Activated CD4-positive, alpha-beta T cell treated with anti-CD3 and anti-CD28 coated beads, Interleukin-2, amount 50 U/mL, for 4 hours (primary cell): ENCODE data around the gene DYNC2I2.

Experiments used
- DNase-seq, 2 experiments: peaks; one replicate each; pipeline ENCODE4 v3.0.0-alpha.2; 2020

DYNC2I2 gene

DNA sequence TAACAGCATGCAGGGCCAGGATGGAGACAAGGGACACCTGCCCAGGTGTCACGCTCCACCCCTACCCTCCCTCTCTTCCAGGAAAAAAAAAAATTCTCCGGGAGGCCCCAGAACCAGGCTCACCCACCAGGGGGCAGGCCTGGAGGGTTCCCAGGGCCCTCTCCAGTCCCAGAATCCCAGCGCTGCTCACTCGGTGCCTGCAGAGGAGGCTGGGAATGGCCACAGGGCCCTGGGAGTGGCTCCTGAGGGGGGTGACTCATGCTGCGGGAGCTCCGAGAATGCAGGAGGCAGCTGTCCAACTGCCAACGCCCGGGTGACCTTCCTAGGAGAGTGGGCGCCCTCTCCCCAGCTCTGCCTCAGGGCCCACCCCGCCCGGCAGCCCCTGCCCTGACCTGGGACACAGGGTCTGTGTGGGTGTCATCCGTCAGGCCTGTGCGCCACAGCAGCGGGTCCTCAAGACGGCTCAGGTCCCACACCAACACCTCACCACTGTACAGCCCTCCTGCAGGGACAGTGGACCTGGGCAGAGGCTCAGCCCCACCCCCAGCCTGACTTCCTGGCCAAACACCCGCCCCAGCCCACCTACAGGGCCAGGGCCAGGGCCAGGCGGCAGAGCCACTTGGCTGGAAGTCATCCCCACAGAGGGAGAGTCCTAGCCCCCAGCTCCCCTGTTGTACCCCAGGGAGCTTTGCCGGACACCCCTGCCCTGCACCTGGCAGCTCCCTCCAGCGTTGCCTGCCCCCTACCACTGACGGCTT lies 21.2 kb downstream of the DYNC2I2 start:
- no peak for DNase-seq

- no peak for DNase-seq
Observed at GRCh38 chr9:128634651-128635262, 21.9 kb downstream of the DYNC2I2 start.

- no peak for DNase-seq
Observed at GRCh38 chr9:128634111-128634510, 22.5 kb downstream of the DYNC2I2 start.

- DNase-seq, result no peak
Observed at GRCh38 chr9:128633601-128634000, 23.0 kb downstream of the DYNC2I2 start.

GRCh38 chr9:128633057-128633456 lies 23.6 kb downstream of the DYNC2I2 start:
- DNase-seq, result no peak

GRCh38 chr9:128632486-128632885 lies 24.2 kb downstream of the DYNC2I2 start:
- no peak for DNase-seq

GRCh38 chr9:128632066-128632465 lies 24.6 kb downstream of the DYNC2I2 start:
- DNase-seq, result no peak

DNA sequence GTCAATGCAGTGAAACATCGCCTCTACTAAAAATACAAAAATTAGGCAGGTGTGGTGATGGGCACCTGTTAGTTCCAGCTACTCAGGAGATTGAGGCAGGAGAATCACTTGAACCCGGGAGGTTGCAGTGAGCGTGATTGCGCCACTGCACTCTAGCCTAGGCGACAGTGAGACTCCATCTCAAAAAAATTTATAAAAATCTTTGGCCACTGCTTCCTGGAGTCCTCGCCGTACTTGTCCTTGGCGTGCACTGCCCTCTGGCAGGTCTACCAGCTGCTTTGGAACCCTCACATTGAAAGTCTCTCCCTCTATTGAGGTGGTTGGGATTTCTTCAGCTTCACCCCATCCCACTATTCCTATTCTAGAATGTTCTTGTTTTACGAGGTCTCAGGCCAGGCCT lies 25.0 kb downstream of the DYNC2I2 start:
- DNase-seq, result no peak

DNA sequence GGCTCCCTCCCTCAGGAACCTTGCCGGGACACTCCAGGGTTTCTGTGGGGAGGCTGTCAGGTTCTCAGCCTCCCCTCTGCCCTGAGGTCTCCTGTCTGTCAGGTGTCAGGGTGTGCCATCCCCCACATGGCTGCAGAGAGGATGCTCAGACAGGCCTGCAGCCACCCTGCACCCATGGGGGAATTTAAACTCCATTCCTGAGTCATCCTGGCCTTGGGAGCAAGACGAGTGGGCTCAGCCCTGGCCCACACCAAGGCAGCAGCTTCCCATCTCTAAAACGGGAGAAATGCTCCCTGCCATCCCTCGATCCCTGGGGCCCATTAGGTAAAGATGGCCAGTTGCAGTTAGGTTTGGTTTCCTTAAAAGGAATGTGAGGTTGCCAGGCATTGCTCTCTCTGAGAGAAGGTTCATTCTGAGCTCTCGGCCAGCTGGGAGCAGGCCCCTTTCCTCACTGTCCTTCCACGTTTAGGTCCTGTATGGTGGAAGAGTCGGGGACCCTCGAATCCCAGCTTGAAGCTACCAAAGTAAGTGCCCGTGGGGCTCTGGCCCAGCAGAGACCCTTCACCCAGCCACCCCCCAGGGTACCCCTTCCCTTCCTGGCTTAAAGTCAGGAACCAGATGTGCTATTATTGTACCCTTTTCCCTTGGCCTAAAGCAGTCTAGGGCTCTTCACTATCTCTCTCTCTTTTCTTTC lies 26.6 kb downstream of the DYNC2I2 start:
- no peak for DNase-seq

- DNase-seq, result no peak
Observed at GRCh38 chr9:128629136-128629535, 27.5 kb downstream of the DYNC2I2 start.

GRCh38 chr9:128628471-128629048 lies 28.1 kb downstream of the DYNC2I2 start:
- DNase-seq, result no peak

DNA sequence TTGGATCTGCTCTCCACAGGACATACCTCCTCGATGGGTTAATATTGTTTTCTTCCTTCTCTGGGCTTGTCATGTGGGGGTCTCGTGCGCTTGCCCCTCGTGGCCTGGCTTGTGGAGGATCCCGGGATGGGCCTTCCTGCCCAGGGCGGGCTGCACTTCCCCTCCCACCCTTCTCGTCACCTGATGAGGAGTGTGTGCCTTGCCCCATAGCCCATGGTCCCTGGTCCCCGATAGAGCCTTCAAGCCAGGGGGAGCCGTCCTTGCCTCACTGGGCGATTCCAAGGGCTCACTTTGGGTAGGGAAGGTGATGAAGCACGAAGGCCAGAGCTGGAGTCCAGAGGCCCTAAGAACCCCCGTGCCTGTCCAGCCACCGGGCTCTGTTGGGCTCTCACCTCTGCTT lies 28.7 kb downstream of the DYNC2I2 start:
- DNase-seq, result no peak

DNA sequence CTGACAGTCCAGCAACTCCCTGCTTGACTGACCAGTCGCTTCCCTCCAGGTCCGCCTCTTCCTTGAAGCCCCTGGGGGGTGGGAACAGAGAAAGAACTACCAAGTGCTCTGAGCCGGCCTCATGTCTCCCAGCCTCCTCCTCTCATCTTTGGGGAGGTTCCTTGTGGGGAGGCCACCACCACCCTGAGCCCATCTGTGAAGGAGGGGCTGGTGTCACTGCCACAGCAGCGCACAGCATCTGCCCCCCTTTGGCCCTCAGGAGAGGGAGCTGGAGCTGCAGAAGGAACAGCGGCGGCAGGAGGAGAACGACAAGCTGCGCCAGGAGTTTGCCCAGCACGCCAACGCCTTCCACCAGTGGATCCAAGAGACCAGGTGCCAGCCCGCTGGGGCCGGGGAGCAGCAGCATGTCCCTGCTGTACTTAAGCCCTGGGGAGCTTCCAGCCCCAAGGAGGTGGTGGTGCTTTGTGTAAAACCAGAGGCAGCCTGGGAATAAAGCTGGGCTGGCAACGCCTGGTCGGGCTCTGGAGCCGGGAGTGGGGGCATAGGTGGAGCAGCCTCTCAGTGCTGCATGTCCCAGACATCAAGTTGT lies 29.4 kb downstream of the DYNC2I2 start:
- no peak for DNase-seq

GRCh38 chr9:128626181-128626580 lies 30.5 kb downstream of the DYNC2I2 start:
- no peak for DNase-seq

DNA sequence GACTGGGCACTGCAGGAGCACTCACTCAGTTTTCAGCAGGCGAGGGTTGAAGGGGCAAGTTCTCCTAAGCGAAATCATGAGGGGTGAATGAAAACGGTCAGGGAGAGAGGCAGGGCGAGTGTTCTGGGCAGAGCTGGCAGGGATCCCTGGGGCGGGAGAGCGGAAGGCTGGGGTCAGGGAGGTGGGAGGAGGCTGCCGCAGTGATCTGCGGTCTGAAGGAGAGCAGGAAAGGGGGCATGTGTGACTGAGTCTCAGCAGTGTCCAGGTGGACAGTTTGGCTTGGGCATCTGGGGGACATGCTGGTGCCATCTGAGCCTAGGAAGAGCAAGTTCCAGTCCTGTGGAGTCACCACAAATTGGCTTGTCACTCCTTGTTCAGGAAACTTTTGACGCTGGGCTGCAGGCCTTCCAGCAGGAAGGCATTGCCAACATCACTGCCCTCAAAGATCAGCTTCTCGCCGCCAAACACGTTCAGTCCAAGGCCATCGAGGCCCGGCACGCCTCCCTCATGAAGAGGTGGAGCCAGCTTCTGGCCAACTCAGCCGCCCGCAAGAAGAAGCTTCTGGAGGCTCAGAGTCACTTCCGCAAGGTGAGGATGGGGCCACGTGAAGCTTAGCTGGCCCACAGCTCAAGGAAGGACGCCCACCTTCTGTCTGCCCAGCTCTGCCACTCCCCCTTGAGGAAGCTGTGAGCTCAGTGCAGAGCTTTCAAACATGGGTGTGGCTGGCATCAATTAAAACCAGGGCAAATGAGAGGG lies 31.1 kb downstream of the DYNC2I2 start:
- DNase-seq, result no peak

- DNase-seq, result no peak
Observed at GRCh38 chr9:128624566-128624965, 32.1 kb downstream of the DYNC2I2 start.

DNA sequence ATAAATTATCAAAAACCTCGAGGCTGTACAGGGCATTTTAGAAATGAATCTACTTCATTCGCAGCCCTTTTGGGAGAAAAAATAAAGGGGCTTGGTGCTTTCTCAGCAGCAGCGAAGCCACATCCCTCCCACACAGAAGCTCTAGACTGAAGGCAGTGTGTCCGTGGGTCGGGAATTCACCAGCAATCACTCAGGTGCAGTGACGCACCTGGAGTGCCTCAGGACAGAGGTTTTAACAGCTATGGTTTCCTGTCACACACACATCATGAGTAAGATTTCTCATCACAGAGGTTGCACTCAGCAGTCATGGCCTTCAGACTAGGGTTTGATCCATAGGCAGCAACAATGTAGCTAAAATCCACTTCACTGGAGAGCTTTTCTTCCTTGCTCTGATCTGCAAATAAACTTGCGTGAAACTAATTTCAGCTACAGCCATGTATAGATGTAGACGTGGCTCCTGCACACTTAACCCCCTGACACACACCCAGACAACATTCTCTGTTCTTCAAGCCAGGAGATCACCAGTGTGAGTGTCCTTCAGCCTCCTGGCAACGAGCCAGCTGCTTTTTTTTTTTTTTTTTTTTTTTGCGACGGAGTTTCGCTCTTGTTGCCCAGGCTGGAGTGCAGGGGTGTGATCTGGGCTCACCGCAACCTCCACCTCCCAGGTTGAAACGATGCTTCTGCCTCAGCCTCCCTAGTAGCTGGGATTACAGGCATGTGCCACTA lies 34.8 kb downstream of the DYNC2I2 start:
- no peak for DNase-seq

DNA sequence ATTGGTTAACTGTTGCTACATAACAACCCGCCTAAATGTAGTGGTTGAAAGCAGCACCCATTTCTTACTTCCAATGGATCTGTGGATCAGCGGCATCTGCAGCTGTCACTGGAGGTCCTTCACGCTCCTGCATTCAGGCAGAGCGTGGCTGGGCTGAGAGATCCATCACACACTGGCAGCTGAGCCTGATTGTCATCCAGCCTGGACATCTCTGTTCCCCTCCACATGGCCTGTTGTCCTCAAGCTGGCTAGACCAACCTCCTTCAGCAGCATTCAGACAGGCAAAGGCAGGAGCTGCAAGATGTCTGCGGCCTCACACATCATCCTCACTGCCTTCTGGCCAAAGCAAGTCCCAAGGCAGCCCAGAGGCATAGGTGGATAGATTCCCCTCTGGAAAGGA lies 36.9 kb downstream of the DYNC2I2 start:
- no peak for DNase-seq

DNA sequence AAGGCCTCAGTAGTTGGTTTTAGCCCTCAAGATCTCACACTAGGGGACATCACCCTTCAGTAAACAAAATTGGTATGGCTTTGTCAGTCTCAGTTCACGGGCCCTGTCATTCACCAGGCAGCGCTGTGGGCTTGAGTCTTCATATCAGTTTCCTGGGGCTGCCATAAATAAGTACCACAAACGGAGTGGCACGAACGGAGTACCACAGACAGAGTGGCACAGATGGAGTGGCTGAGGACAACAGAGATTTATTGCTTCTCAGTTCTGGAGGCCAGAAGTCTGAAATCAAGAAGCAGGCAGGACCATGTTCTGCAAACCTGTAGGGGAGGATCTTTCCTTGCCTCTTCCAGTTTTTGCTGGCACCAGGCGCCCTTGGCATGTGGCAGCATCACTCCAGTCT lies 37.5 kb downstream of the DYNC2I2 start:
- no peak for DNase-seq

DNA sequence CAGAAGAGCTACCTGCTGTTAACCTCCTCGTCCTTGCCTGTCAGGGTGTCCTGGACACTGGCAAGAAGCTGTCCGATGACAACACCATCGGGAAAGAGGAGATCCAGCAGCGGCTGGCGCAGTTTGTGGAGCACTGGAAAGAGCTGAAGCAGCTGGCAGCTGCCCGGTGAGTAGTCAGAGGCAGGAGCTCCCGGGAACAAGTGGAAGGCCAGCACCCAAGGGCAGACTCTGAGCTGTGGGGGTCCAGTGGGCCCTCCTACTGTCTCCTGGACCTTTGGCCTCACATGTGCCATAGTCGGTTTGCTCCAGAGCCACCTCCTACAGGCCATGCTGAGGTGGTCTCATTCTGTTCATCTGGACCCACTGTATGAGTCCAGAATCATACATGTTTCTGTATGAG lies 38.7 kb downstream of the DYNC2I2 start:
- DNase-seq, result no peak

GRCh38 chr9:128615571-128615970 lies 41.1 kb downstream of the DYNC2I2 start:
- DNase-seq, result no peak

DNA sequence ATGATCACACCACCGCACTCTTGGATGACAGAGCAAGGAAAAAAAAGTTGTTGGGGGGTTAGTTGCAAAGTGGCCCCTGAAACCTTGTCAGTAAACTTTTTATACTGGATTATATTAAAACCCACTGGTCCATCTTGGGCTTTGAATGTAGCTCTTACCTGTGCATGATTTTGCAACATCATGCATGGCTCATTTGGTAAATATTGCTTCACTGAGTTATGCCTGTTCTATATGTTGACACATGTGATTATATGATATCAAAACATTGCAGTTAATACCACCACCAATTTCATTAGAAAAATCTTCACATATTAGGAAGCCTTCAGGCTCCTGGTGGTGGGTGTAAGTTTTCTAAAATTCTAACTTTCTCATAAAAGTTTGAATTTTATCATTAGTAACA lies 41.9 kb downstream of the DYNC2I2 start:
- DNase-seq, result no peak
